A549 (cell line): ENCODE results near the gene PIH1D1. TPM values are rescaled to one million over a fixed set of nuclear protein-coding genes. Genes with fewer than 3 reads are reported as not detected.
A peak's percentile ranks its signal among the peaks of the same experiment; 100 is the strongest.

Experiments
- ATAC-seq, 2 experiments: fragments of 200-7000 bp in 1 of 2; fragments of >200 bp in 1 of 2; cut with Nextera tagmentation in 1 of 2; cut with Tn5 transposase in 1 of 2; 3 replicates each; pipeline versions ENCODE4 v1.8.0 to v1.9.1; 2018 to 2020; ENCODE audit warnings: mild to moderate bottlenecking in 1 of 2, moderate library complexity in 1 of 2
- CTCF ChIA-PET: fragments of 300-600 bp; sonication (Branson Sonifier 250); formaldehyde crosslinking; extraction: SDS; loops from one replicate; lab custom pipeline; 2021; ENCODE audit warnings: antibody characterized with exemption, inconsistent platforms; lab: Yijun Ruan, JAX
- POLR2A ChIA-PET: fragments of 350-600 bp; formaldehyde crosslinking; extraction: SDS; loops from one replicate; lab custom pipeline; 2021; ENCODE audit warnings: antibody characterized with exemption, inconsistent platforms; lab: Yijun Ruan, JAX
- DNase-seq, 2 experiments: peaks; one replicate each; pipeline versions ENCODE4 v3.0.0 to v3.0.0-alpha.2; 2011 to 2016; ENCODE audit warnings: low read depth in 1 of 2, low spot score in 1 of 2
- FAIRE-seq: peaks from 2 replicates; lab custom pipeline; 2011; peaks lifted over from hg19 to GRCh38; lab: Jason Lieb, UNC
- H3K27ac ChIP-seq, 2 experiments: fragments of >200 bp; sonication (Bioruptor Twin); formaldehyde crosslinking; 3 replicates each; pipeline ENCODE4 v1.5.1; 2016 to 2017
- H3K4me1 ChIP-seq: fragments of >200 bp; sonication (Bioruptor Twin); formaldehyde crosslinking; 3 replicates; pipeline ENCODE4 v1.6.1; 2016
- H3K4me2 ChIP-seq: fragments of >200 bp; sonication (Bioruptor Twin); formaldehyde crosslinking; 3 replicates; pipeline ENCODE4 v1.6.1; 2016
- H3K4me3 ChIP-seq: fragments of >200 bp; sonication (Bioruptor Twin); formaldehyde crosslinking; 3 replicates; pipeline ENCODE4 v1.5.1; 2016
- H3K9me3 ChIP-seq: fragments of >200 bp; sonication (Bioruptor Twin); formaldehyde crosslinking; 3 replicates; pipeline ENCODE4 v1.6.1; 2016
- CBX8 ChIP-seq: fragments of 200-600 bp; sonication (generic); IDR thresholded peaks from 2 replicates; pipeline ENCODE4 v1.6.1; 2016
- CEBPB ChIP-seq, 2 experiments: fragments of >200 bp in 1 of 2; sonication (Bioruptor Twin) in 1 of 2; formaldehyde crosslinking in 1 of 2; IDR thresholded peaks; 2 replicates each; pipeline ENCODE4 v1.6.1; 2012 to 2016
- CHD2 ChIP-seq: fragments of 150-350 bp; IDR thresholded peaks from 2 replicates; pipeline ENCODE4 v1.6.1; 2014; ENCODE audit warnings: low read length; ENCODE audit not compliant: partially characterized antibody
- CHD4 ChIP-seq: fragments of 200-600 bp; sonication (generic); IDR thresholded peaks from 2 replicates; pipeline ENCODE4 v1.6.1; 2016; ENCODE audit warnings: antibody characterized with exemption, mild to moderate bottlenecking, borderline replicate concordance
- EHMT2 ChIP-seq: fragments of 200-600 bp; sonication (generic); IDR thresholded peaks from 2 replicates; pipeline ENCODE4 v1.6.1; 2016; ENCODE audit warnings: antibody characterized with exemption, low read depth, mild to moderate bottlenecking, moderate library complexity
- FOSL2 ChIP-seq, 2 experiments: fragments of 450-650 bp in 1 of 2; fragments of >200 bp in 1 of 2; sonication (Bioruptor Twin) in 1 of 2; formaldehyde crosslinking; IDR thresholded peaks; 2 replicates each; pipeline versions ENCODE4 v1.5.0 to v1.6.1; 2016 to 2020; ENCODE audit warnings: mild to moderate bottlenecking in 1 of 2, moderate library complexity in 1 of 2
- FOXS1 ChIP-seq: fragments of 250-450 bp; sonication (Bioruptor Pico); IDR thresholded peaks from 2 replicates; pipeline ENCODE4 v1.5.0; 2020; ENCODE audit warnings: mild to moderate bottlenecking, moderate library complexity
- GATA3 ChIP-seq: IDR thresholded peaks from 2 replicates; pipeline ENCODE4 v1.6.1; 2012; ENCODE audit warnings: borderline replicate concordance
- HDAC2 ChIP-seq: fragments of 200-600 bp; sonication (generic); IDR thresholded peaks from 2 replicates; pipeline ENCODE4 v1.6.1; 2016
- HOXA7 ChIP-seq: fragments of 250-450 bp; sonication (Bioruptor Pico); IDR thresholded peaks from 2 replicates; pipeline ENCODE4 v1.5.0; 2020; ENCODE audit warnings: mild to moderate bottlenecking, moderate library complexity
- JUN ChIP-seq, 2 experiments: fragments of >200 bp; sonication (Bioruptor Twin); formaldehyde crosslinking; IDR thresholded peaks; 2 replicates in 1 of 2; 3 replicates in 1 of 2; pipeline ENCODE4 v1.6.1; 2016 to 2017
- KDM5A ChIP-seq: fragments of 200-600 bp; sonication (generic); IDR thresholded peaks from 2 replicates; pipeline ENCODE4 v1.6.1; 2016; ENCODE audit warnings: antibody characterized with exemption, mild to moderate bottlenecking
- PHF8 ChIP-seq: fragments of 200-600 bp; sonication (generic); IDR thresholded peaks from 2 replicates; pipeline ENCODE4 v1.6.1; 2016; ENCODE audit warnings: low read depth, mild to moderate bottlenecking, antibody characterized with exemption, moderate library complexity, borderline replicate concordance
- POLR2A ChIP-seq: IDR thresholded peaks from 2 replicates; pipeline ENCODE4 v1.6.1; 2012; ENCODE audit warnings: mild to moderate bottlenecking, low read length
- POLR2AphosphoS2 ChIP-seq: conservative IDR thresholded peaks from 2 replicates; pipeline ENCODE4 v1.6.1; 2012; ENCODE audit warnings: low read length, improper control_type of control experiment, inconsistent platforms
- RARB ChIP-seq: fragments of 250-450 bp; sonication (Bioruptor Pico); IDR thresholded peaks from 2 replicates; pipeline ENCODE4 v1.8.0; 2021; ENCODE audit warnings: mild to moderate bottlenecking, moderate library complexity
- SMC3 ChIP-seq: fragments of >200 bp; sonication (Bioruptor Twin); formaldehyde crosslinking; IDR thresholded peaks from 3 replicates; pipeline ENCODE4 v1.6.1; 2018; ENCODE audit warnings: inconsistent platforms
- TP53 ChIP-seq: fragments of 250-450 bp; sonication (Bioruptor Pico); IDR thresholded peaks from 2 replicates; pipeline ENCODE4 v1.5.0; 2021; ENCODE audit warnings: mild to moderate bottlenecking, moderate library complexity
- ZC3H11A ChIP-seq: fragments of 450-650 bp; IDR thresholded peaks from 2 replicates; pipeline ENCODE4 v1.6.1; 2014; ENCODE audit warnings: antibody characterized with exemption, mild to moderate bottlenecking
- ZFP36 ChIP-seq: fragments of 450-650 bp; IDR thresholded peaks from 2 replicates; pipeline ENCODE4 v1.6.1; 2014; ENCODE audit warnings: borderline replicate concordance; ENCODE audit not compliant: partially characterized antibody
- WGBS: methylation state at CpG from one replicate; pipeline ENCODE4 v1.1.6; 2017; ENCODE audit errors: missing lambda C conversion rate; 5-methylcytosine and 5-hydroxymethylcytosine counted together
- polyA plus RNA-seq, 4 experiments: library from polyadenylated mRNA; depleted of rRNA in 3 of 4; stranded (reverse); fragments of >200 nt; fragmentation: RNase III in 1 of 4; extraction: RNeasy Plus Mini Kit Qiagen cat#74134 plus additional on column Dnase treatment in 1 of 4; gene quantifications; 2 replicates in 3 of 4; 3 replicates in 1 of 4; pipeline ENCODE4 v1.2.3, GENCODE V29; 2011 to 2017
- TF ChIP-seq, protein P1 (sequence below): IDR thresholded peaks from 2 replicates; pipeline ENCODE4 v1.6.1; 2012
- TF ChIP-seq, protein P2 (sequence below): IDR thresholded peaks from 2 replicates; pipeline ENCODE4 v1.6.1; 2012; ENCODE audit warnings: low read depth, borderline replicate concordance
- TF ChIP-seq, protein P3 (sequence below): fragments of 200-600 bp; sonication (generic); IDR thresholded peaks from 2 replicates; pipeline ENCODE4 v1.6.1; 2016; ENCODE audit warnings: antibody characterized with exemption, mild to moderate bottlenecking, moderate library complexity

The PIH1D1 gene
- polyA plus RNA-seq, 2 of the 4 experiments (the other 2 are of a cell fraction) = 89.7 to 114 TPM

DNA sequence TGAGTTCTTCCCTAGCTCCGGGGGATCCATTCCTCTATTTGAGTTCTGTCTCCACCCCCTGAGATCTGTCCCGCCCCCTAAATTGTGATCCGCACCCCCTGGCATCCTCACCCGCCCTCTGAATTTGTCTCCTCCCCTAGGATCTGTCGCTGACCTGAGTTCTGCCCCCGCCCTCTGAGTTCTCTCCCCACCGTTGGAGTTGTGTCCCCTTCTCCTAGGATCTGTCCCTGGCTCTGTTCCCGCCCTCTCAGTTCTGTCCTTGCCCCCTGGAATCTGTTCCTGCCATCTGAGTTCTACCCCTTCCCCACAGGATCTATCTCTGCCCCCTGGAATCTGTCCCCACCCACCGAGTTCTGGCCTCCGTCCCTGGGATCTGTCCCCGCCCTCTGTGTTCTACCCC, 9.3 kb downstream of the PIH1D1 start:
- H3K4me2 ChIP-seq = peak overlapping the region; percentile 99
- FAIRE-seq (no peak), DNase-seq (peak; percentile 56 to 67), ATAC-seq (peak; percentile 8 to 9; a peak in 4 of 6 replicates)
- TF ChIP-seq ZFP36 (no peak), EHMT2 (no peak), RARB (CRISPR knock-in tag) (no peak), KDM5A (no peak)
- TF ChIP-seq, protein P1, sequence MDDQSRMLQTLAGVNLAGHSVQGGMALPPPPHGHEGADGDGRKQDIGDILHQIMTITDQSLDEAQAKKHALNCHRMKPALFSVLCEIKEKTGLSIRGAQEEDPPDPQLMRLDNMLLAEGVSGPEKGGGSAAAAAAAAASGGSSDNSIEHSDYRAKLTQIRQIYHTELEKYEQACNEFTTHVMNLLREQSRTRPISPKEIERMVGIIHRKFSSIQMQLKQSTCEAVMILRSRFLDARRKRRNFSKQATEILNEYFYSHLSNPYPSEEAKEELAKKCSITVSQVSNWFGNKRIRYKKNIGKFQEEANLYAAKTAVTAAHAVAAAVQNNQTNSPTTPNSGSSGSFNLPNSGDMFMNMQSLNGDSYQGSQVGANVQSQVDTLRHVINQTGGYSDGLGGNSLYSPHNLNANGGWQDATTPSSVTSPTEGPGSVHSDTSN = no peak
- WGBS = 11% methylated on average over 6 of the region's 11 CpGs
- no peaks in the 10 kb centered on the region for H3K9me3 ChIP-seq
- H3K27ac ChIP-seq = peak overlapping the region; percentile 85 to 89; a peak in 5 of 6 replicates
- ChIA-PET POLR2A (interaction anchor here (0.6 to 1.3 kb wide), 4 partner anchors 9 to 80 kb away, joined by 3 to 7 read pairs (median 6); partner anchors contain the start of genes ALDH16A1, PIH1D1 and TEAD2), CTCF (interaction anchor here (1.1 to 19.0 kb wide), 21 partner anchors 11 to 128 kb away, joined by 3 to 244 read pairs (median 5); partner anchors contain the start of genes DKKL1, GFY and KASH5)
- H3K4me3 ChIP-seq = peak overlapping the region; percentile 79
- H3K4me1 ChIP-seq = peaks cover 19% of the 10 kb centered on the region

DNA sequence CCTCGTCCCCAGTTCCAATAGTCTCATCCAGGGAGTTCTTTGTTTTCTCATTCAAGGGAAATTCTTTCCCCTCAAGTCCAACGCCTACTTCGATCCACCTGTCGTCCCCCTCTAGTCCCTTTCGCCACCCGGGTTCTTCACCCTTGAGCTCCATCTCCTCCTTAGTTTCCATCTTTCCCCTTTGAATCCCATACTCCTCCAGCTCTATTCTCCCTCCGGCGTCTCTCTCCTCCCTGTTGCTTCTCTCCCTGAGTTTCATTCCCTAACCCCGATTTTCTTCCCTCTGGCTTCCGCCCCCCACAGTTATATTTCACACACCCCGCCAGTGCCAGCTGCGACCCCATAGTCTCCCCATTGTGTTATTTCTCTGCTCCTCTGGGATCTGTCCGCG, 9.7 kb downstream of the PIH1D1 start:
- ChIA-PET POLR2A (interaction anchor here (0.6 to 1.3 kb wide), 2 partner anchors 10 kb away, joined by 3 to 7 read pairs; partner anchors contain the start of gene PIH1D1), CTCF (interaction anchor here (1.2 to 19.0 kb wide), 13 partner anchors 10 to 128 kb away, joined by 3 to 244 read pairs (median 8); partner anchors contain the start of genes DKKL1, GFY and KASH5)
- 36% methylated on average over 14 of the region's 14 CpGs for WGBS
- FAIRE-seq (no peak), DNase-seq (no peak), ATAC-seq (no peak)
- TF ChIP-seq CHD2 = no peak
- TF ChIP-seq, protein P1 = no peak
- no peak for TF ChIP-seq POLR2A
- no peak for TF ChIP-seq CBX8
- no peak for TF ChIP-seq ZC3H11A
- TF ChIP-seq, protein P2, sequence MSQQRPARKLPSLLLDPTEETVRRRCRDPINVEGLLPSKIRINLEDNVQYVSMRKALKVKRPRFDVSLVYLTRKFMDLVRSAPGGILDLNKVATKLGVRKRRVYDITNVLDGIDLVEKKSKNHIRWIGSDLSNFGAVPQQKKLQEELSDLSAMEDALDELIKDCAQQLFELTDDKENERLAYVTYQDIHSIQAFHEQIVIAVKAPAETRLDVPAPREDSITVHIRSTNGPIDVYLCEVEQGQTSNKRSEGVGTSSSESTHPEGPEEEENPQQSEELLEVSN = no peak
- no peak for TF ChIP-seq CEBPB (IDR thresholded peaks at IDR 0.05)
- no peak for TF ChIP-seq JUN (IDR thresholded peaks at IDR 0.05)
- TF ChIP-seq POLR2AphosphoS2 = no peak
- no peak for TF ChIP-seq FOXS1
- TF ChIP-seq SMC3 = no peak
- Histone ChIP-seq H3K4me2 (peak overlapping the region; percentile 99), H3K4me3 (peak overlapping the region; percentile 79), H3K4me1 (peaks cover 19% of the 10 kb centered on the region), H3K27ac (peak overlapping the region in 1 of 2 experiments; percentile 89; a peak in 3 of 6 replicates), H3K9me3 (no peaks in the 10 kb centered on the region)

DNA sequence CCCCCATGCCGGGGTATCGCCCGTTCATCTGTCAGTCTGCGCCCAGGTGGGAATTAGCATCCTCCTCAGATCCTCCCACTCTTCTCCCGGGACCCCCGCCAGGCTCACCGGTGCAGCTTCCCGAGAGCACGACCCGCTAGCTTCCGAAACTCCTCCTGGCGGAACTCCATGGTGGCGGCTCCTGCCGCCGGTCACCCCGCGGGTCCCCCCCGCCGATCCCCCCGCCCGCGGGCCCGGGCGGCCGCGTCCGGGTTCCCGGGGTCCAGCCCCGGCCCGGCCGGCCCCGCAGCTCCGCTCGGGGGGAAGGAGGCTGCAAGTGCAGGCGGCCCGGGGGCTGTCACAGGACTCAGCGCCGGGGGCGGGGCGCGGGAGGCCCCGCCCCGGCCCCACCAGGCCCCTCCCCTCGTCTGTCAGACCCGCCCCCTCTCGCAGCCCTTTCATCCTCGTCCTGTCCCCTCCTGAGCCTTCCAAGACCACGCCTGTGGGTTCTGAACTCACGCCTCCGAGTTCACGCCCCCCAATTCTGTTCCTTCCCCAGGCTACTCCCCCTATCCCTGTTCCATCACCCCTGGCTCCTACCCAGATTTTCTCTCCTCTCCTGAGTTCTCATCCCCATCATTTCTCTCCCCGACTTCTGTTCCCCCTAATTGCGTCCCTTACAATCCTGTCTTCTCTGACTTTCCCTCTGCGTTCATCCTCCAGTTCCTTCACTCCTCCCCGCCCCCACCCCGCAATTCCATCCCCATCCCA, 10.2 kb downstream of the PIH1D1 start, which contains the start of gene SLC17A7:
Gene SLC17A7 (minus strand): TSS at position 318 of the 750 bp plus-strand sequence. CDS start 148 bp downstream, at position 170.
- no peaks in the 10 kb centered on the region for H3K9me3 ChIP-seq
- peak within 1 kb of the TSS; percentile 99 for H3K4me2 ChIP-seq
- FAIRE-seq (no peak), ATAC-seq (peak; percentile 6 to 15; a peak in 5 of 6 replicates), DNase-seq (peak; percentile 70 to 91)
- H3K4me3 ChIP-seq = peak within 1 kb of the TSS; percentile 79
- 11% methylated on average over 22 of the region's 56 CpGs for WGBS
- POLR2A ChIA-PET = interaction anchor here (0.6 to 0.8 kb wide), 2 partner anchors 10 to 12 kb away, joined by 3 read pairs; partner anchors contain the start of genes ALDH16A1 and PIH1D1
- CTCF ChIA-PET = interaction anchor here (1.2 to 19.0 kb wide), 10 partner anchors 10 to 129 kb away, joined by 3 to 244 read pairs (median 9); partner anchors contain the start of genes DKKL1, GFY and KASH5
- peaks cover 19% of the 10 kb centered on the region for H3K4me1 ChIP-seq
- H3K27ac ChIP-seq = peak within 1 kb of the TSS; percentile 85 to 89
- TF ChIP-seq POLR2AphosphoS2 (no peak), TP53 (CRISPR knock-in tag) (no peak), HOXA7 (no peak), CHD4 (no peak), ZFP36 (no peak), HDAC2 (no peak), PHF8 (no peak), RARB (CRISPR knock-in tag) (no peak), GATA3 (no peak), FOSL2 (IDR thresholded peaks at IDR 0.05) (no peak), FOSL2 (CRISPR knock-in tag; IDR thresholded peaks at IDR 0.05) (no peak)
- TF ChIP-seq, protein P1 = no peak
- TF ChIP-seq, protein P3, sequence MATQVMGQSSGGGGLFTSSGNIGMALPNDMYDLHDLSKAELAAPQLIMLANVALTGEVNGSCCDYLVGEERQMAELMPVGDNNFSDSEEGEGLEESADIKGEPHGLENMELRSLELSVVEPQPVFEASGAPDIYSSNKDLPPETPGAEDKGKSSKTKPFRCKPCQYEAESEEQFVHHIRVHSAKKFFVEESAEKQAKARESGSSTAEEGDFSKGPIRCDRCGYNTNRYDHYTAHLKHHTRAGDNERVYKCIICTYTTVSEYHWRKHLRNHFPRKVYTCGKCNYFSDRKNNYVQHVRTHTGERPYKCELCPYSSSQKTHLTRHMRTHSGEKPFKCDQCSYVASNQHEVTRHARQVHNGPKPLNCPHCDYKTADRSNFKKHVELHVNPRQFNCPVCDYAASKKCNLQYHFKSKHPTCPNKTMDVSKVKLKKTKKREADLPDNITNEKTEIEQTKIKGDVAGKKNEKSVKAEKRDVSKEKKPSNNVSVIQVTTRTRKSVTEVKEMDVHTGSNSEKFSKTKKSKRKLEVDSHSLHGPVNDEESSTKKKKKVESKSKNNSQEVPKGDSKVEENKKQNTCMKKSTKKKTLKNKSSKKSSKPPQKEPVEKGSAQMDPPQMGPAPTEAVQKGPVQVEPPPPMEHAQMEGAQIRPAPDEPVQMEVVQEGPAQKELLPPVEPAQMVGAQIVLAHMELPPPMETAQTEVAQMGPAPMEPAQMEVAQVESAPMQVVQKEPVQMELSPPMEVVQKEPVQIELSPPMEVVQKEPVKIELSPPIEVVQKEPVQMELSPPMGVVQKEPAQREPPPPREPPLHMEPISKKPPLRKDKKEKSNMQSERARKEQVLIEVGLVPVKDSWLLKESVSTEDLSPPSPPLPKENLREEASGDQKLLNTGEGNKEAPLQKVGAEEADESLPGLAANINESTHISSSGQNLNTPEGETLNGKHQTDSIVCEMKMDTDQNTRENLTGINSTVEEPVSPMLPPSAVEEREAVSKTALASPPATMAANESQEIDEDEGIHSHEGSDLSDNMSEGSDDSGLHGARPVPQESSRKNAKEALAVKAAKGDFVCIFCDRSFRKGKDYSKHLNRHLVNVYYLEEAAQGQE = no peak
